ENCODE data around the gene CCDC188. TPM values are rescaled to one million over a fixed set of nuclear protein-coding genes. Genes with fewer than 3 reads are reported as not detected.

Gene CCDC188
- total and polyA plus RNA-seq, 10 of the 15 experiments (the other 5 are each of a cell fraction or from before 2014, with no cell fraction given), result not detected

DNA sequence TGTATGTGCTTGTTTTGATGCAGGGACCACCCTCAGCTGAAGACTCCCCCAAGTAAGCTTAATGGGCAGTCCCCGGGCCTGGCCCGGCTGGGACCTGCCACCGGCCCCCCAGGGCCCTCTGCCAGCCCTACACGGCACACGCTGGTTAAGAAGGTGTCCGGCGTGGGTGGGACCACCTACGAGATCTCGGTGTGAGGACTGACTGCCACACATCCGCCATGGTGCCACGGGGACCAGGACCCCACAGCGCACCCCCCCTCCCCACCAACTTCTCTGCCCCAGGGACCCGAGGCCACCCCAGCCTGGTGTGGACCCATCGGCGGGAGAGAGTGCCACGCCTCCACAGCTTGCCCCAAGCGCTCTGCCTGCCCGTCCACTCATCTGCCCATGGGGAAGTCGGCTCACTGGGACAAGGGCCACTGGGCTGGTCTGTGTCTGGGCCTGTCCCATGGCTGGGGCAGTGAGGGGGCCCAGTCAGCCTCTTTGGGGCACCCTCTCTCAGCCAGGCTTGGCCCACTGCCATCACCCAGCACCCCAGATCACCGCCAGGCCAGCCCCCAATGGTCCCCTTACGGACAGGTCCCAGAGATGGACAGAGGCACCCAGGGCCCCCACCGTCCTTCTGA, 5.5 kb downstream of the CCDC188 start (continued):
- TF ChIP-seq MEF2A (IDR thresholded peaks at IDR 0.05; ENCODE audit: insufficient read depth, low read depth, low read length), result no peak
- TF ChIP-seq SMC3 (IDR thresholded peaks at IDR 0.05; ENCODE audit: borderline replicate concordance, low read length), result no peak
- TF ChIP-seq, protein P1, sequence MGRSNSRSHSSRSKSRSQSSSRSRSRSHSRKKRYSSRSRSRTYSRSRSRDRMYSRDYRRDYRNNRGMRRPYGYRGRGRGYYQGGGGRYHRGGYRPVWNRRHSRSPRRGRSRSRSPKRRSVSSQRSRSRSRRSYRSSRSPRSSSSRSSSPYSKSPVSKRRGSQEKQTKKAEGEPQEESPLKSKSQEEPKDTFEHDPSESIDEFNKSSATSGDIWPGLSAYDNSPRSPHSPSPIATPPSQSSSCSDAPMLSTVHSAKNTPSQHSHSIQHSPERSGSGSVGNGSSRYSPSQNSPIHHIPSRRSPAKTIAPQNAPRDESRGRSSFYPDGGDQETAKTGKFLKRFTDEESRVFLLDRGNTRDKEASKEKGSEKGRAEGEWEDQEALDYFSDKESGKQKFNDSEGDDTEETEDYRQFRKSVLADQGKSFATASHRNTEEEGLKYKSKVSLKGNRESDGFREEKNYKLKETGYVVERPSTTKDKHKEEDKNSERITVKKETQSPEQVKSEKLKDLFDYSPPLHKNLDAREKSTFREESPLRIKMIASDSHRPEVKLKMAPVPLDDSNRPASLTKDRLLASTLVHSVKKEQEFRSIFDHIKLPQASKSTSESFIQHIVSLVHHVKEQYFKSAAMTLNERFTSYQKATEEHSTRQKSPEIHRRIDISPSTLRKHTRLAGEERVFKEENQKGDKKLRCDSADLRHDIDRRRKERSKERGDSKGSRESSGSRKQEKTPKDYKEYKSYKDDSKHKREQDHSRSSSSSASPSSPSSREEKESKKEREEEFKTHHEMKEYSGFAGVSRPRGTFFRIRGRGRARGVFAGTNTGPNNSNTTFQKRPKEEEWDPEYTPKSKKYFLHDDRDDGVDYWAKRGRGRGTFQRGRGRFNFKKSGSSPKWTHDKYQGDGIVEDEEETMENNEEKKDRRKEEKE (IDR thresholded peaks at IDR 0.05), result no peak
- no peak for TF ChIP-seq POLR2AphosphoS2 (IDR thresholded peaks at IDR 0.05; ENCODE audit: low read depth, low read length)
- TF ChIP-seq POLR2AphosphoS5 (IDR thresholded peaks at IDR 0.05; ENCODE audit: low read length), result no peak
- no peak for TF ChIP-seq ZBED1 (IDR thresholded peaks at IDR 0.05; ENCODE audit: borderline replicate concordance)

DNA sequence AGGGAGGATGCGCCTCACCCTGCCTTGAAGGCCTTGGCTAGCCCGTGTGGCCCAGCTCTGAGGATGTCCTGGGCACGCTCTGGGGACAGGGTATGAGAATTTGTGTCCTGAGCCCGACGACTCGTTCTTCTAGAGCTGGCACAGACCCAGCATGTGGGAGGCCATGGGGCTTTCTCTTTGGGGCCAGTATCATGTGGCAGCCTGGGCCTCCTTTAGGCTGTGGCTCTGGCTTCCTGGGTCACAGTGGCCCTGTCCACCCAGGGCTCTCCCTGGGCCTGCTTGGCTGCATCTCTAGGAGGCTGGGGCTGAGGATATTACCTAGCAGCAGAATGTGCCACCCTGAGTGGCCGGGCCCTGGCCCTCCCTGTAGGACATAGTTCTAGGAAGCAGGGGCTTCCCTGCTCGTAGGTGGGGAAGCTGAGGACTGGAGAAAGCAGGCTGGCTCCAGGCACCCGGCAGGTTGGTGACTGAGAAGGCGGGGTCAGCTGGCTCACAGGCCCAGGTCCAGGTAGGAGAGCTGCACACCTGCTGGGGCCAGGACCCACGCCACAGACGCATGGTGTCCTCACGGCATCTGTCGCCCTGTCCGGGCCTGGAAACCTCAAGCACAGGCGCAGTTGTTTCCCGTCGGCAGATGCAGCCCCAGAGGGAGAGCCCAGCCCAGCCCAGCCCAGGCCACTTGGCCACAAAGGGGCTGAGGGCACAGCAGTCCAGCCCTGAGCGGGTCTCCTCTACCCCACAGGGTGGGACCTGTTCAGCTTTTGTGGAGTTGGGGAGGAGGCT, 6.8 kb downstream of the CCDC188 start:
- ChIA-PET CTCF (no interaction called here), SMC1A (ENCODE audit: uncharacterized antibody, unreplicated experiment) (no interaction called here), RAD21 (ENCODE audit: unreplicated experiment) (no interaction called here), POLR2A (no interaction called here)
- no peak for DNase-seq (ENCODE audit: low read depth, low spot score)
- in situ Hi-C loops (cut with MboI), result no loop called here
- no peaks in the 10 kb centered on the region for H3K27me3 ChIP-seq (replicated peaks in 1 of 2; ENCODE audit: control insufficient read depth in 2 of 2, insufficient read depth in 2 of 2, low read length in 1 of 2)
- WGBS (ENCODE audit: insufficient coverage, insufficient replicate concordance, low lambda C conversion rate, missing lambda C conversion rate), result 88% methylated on average over 19 of the region's 19 CpGs
- TF ChIP-seq, protein P2, sequence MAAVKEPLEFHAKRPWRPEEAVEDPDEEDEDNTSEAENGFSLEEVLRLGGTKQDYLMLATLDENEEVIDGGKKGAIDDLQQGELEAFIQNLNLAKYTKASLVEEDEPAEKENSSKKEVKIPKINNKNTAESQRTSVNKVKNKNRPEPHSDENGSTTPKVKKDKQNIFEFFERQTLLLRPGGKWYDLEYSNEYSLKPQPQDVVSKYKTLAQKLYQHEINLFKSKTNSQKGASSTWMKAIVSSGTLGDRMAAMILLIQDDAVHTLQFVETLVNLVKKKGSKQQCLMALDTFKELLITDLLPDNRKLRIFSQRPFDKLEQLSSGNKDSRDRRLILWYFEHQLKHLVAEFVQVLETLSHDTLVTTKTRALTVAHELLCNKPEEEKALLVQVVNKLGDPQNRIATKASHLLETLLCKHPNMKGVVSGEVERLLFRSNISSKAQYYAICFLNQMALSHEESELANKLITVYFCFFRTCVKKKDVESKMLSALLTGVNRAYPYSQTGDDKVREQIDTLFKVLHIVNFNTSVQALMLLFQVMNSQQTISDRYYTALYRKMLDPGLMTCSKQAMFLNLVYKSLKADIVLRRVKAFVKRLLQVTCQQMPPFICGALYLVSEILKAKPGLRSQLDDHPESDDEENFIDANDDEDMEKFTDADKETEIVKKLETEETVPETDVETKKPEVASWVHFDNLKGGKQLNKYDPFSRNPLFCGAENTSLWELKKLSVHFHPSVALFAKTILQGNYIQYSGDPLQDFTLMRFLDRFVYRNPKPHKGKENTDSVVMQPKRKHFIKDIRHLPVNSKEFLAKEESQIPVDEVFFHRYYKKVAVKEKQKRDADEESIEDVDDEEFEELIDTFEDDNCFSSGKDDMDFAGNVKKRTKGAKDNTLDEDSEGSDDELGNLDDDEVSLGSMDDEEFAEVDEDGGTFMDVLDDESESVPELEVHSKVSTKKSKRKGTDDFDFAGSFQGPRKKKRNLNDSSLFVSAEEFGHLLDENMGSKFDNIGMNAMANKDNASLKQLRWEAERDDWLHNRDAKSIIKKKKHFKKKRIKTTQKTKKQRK (IDR thresholded peaks at IDR 0.05; ENCODE audit: low read depth, low read length), result no peak
- TF ChIP-seq ZBED1 (IDR thresholded peaks at IDR 0.05; ENCODE audit: borderline replicate concordance), result no peak
- no peak for TF ChIP-seq NRF1 (conservative IDR thresholded peaks at IDR 0.05; ENCODE audit: low read depth, low read length)
- TF ChIP-seq ZBTB33 (IDR thresholded peaks at IDR 0.05), result no peak
- TF ChIP-seq PML (IDR thresholded peaks at IDR 0.05; ENCODE audit: low read length), result no peak
- H4K20me1 ChIP-seq (ENCODE audit: control insufficient read depth, insufficient read depth), result no peaks in the 10 kb centered on the region
- no peak for FAIRE-seq
- no peak overlapping the region for H2AFZ ChIP-seq (ENCODE audit: control insufficient read depth, low read depth, low read length)
- H3K4me1 ChIP-seq (ENCODE audit: control insufficient read depth, insufficient read depth, low read length), result peaks cover 4% of the 10 kb centered on the region; the same call in 1 of the 2 replicates
- no TSS peak for BruUV-seq (replicated peaks)
- ATAC-seq, result no peak
- H3K4me3 ChIP-seq, result no peak overlapping the region
- H3K36me3 ChIP-seq (ENCODE audit: control insufficient read depth in 2 of 2, insufficient read depth in 2 of 2, low read length in 1 of 2), result no peaks in the 10 kb centered on the region; a peak in 1 of 4 replicates
- no peak overlapping the region for H3K9ac ChIP-seq (ENCODE audit: control insufficient read depth, insufficient read depth, low read length)
- intact Hi-C loops (cut with micrococcal nuclease; ENCODE audit: unreplicated experiment), result no loop called here
- H3K79me2 ChIP-seq (ENCODE audit: control insufficient read depth, insufficient read depth, low read length), result no peaks in the 10 kb centered on the region
- H3K9me3 ChIP-seq (replicated peaks; ENCODE audit: control insufficient read depth, insufficient read depth, low read length), result no peaks in the 10 kb centered on the region
- H3K4me2 ChIP-seq (ENCODE audit: control insufficient read depth, insufficient read depth), result no peak overlapping the region
- no peak overlapping the region for H3K27ac ChIP-seq (ENCODE audit: control insufficient read depth, insufficient read depth)

Data from GM12878 (cell line).